Brain pericyte (primary cell): ENCODE results near the gene DGLUCY.
A peak's percentile ranks its signal among the peaks of the same experiment; 100 is the strongest.
"Not testable (repeated sequence)": the region's sequence is repeated elsewhere in the genome, so short reads cannot be mapped to it uniquely, and the experiment has no call there.

Source experiments
- DNase-seq: peaks from one replicate; pipeline ENCODE4 v3.0.0-alpha.2; 2012; ENCODE audit warnings: low read depth, low spot score

The DGLUCY gene

DNA sequence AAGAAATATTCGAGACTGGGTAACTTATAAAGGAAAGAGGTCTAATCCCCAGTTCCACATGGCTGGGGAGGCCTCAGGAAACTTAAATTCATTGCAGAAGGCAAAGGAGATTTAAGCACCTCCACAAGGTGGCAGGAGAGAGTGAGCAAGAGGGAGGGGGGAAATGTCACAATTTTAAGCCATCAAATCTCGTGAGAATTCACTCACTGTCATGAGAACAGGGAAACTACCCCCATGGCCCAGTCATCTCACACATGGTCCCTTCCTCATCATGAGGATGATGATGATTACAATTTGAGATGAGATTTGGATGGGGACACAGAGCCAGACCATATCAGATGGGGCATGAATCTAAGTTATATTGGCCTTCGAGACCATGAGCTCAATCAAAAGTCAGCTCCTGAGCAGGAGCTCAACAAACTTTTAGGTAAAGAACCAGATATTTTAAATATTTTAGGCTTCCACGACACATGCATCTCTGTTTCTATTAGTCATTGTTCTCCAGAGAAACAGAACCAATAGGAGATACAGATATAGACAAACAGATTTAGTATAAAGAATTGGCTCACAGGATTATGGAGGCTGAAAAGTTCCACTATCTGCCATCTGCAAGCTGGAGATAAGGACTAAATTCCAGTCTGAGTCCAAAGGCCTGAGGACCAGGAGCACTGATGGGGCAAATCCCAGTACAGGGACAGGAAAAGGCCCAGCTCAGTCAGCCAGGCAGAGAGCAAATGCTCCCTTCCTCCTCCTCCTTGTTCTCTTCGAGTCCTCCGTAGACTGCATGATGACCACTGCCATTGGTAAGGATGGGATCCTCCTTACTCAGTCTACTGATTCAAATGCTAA lies 24.9 kb downstream of the DGLUCY start:
- DNase-seq: no peak

DNA sequence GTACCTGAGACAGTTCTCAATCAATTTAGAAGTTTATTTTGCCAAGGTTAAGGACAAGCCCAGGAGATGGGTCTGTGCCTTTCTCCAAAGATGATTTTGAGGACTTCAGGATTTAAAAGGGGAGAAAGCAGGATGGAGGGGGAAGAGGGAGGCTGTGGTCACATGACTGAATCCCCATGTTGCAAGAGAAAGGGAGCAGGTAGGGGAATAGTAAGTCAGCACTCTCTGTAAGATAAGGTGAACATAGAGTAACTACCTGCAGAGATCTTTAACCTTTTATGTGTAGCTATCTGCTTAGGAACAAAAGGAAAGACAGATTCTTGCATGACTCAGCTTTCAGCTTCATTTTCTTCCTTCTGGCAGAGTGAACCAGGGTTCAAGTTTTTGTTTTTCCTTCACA lies 25.9 kb downstream of the DGLUCY start:
- DNase-seq: no peak

- no peak for DNase-seq
These were observed 26.8 kb downstream of the DGLUCY start for GRCh38 chr14:91140672-91141071.

GRCh38 chr14:91142214-91142668 lies 28.4 kb downstream of the DGLUCY start:
- no peak for DNase-seq

DNA sequence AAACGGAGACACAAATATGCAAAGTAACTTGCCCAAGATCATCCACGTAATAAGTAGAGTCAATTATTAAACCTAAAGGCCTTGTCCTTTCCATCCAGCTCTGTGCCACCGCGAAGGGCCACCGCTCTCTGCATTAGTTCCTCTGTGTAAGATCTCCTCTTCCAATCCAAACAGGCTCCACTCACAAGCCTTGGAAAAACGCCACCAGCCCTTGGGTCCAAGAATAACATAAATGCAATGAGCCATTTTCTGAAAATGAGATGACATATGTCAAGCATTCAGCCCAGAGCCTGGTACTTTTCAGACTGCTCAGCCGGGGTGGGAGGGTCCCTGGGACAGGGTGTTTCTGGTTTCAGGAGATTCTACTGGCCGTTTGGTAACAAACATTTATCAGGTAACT lies 30.0 kb downstream of the DGLUCY start:
- no peak for DNase-seq

GRCh38 chr14:91144425-91145145 lies 30.7 kb downstream of the DGLUCY start:
- DNase-seq: no peak

DNA sequence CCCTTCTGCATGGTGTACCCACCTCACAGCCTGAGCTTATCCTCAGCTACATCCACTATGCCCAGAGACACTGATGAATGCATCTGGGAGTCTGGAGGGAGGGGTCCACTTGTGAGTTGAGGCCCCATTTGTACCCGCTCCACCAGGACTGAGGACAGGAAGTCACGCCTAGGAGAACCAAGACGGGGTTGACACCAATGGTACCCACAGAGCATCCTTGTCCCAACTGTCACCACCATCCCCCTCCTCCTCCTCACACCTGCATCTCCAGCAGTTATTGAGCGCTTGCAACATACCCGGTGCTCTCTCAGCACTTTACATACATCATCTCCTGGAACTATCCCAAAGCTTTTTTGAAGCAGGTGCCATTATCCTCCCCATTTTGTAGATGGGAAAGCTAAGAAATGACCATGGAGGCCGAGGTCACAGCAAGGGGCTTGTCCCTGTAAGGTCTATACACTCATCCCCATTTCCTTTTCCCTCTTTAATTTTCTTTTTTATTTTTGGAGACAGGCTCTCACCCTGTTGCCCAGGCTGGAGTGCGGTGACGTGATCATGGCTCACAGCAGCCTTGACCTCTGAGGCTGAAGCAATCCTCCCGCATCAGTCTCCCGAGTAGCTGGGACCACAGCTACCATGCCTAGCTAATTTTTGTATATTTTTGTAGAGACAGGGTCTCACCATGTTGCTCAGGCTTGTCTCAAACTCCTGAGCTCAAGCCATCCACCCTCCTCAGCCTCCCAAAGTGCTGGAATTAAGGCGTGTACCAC lies 31.7 kb downstream of the DGLUCY start:
- no peak for DNase-seq

GRCh38 chr14:91146661-91147060 lies 32.8 kb downstream of the DGLUCY start:
- DNase-seq: no peak

- DNase-seq: peak; percentile 94
These were observed 35.6 kb downstream of the DGLUCY start for GRCh38 chr14:91149462-91149861.

DNA sequence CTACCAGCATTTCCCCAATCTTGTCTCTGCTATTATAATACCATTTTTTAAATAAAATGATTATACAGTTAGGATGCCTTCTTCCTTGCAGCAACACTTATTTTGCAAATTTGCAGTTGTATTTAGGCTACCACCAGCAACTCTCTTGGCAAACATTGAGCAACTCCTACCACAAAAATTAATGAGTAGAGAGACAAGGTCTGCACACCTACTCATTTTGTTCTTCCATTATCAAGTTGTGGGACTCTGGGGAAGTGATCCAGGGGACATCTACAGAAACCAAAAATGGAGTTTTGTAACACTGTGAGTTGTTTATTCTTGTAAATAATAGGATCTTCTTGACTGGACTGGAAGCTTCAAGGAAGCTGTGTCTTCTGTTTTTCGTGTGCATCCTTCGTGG lies 38.6 kb downstream of the DGLUCY start:
- DNase-seq: no peak

DNA sequence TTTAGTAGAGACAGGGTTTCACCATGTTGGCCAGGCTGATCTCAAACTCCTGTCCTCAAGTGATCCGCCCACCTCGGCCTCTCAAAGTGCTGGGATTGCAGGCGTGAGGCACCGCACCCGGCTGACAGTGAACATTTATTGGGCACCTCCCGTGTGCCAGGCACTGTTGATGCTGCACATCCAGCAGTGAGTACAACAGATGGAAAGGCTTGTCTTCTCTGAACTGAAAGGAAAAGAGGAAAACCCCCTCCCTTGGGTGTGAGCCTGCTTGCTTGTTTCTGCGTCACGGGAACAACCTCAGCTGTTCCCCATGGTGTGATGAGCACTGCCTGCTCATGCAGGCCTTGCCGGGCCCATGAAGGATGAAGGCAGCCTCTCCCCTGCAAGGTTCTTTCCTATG lies 39.5 kb downstream of the DGLUCY start:
- DNase-seq: no peak

- DNase-seq: no peak
These were observed 41.2 kb downstream of the DGLUCY start for GRCh38 chr14:91154851-91155625.

DNA sequence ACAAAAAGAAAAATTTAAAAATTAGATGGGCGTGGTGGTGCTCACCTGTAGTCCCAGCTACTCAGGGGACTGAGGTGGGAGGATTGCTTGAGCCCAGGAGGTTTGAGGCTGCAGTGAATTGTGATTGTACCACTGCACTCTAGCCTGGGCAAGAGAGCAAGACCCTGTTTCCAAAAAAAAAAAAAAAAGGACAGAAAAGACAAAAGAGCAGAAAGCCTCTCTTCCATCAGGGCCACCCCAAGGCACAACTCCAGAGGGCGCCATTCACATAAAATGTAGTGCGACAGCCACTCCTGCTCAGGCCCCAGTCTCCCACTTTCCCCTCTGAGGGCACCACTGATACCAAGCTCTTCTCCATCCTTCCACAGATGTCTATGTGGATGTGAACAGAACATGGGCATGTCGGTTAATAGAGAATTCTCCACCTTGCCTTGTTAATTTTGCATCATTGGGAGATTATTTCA lies 41.8 kb downstream of the DGLUCY start:
- no peak for DNase-seq

- DNase-seq: not testable (repeated sequence)
These were observed 42.3 kb downstream of the DGLUCY start for GRCh38 chr14:91156142-91156666.

- not testable (repeated sequence) for DNase-seq
These were observed 43.0 kb downstream of the DGLUCY start for GRCh38 chr14:91156877-91157276.

DNA sequence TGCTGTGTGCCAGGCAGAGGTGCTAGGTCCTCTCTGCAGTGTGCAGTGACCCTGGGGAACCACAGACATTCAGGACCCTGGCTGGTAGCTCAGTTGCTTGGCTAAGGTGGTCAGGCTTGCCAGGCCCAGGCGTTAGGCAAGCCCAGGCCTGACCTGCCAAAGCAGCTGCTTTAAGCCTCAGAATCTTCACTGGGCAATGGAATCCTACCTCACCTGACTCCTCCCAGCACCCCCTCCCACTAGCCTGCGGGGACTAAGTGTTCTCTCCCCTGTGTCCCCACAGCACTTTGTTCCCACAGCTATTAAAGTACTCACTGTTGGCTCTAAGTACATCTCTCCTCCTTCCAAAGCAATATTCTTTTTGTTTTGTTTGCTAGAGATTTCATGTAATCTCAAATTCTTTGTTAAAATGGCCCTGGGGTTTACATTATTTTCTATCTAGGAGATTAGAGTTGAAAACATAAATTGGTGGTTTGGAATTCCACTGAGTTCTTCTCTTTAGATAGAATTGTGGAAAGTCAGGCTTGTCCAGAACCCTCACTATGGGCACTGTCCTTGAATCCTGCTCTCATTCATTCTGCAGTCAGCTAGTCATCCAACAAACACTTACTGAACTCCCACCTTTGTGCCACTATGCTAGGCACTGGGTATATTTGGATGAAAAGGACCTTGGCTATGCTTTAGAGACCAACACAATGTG lies 44.4 kb downstream of the DGLUCY start:
- no peak for DNase-seq

DNA sequence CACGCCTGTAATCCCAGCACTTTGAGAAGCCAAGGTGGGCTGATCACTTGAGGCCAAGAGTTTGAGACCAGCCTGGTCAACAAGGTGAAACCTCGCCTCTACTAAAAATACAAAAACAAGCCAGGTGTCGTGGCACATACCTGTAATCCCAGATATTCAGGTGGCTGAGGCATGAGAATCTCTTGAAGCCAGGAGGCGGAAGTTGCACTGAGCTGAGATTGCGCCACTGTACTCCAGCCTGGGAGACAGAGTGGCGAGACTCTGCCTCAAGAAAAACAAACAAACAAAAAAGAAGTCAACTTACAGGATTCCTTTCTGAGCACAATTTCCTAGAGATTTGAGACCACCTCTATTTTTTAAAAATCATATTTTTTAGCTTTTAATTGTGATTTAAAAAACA lies 45.3 kb downstream of the DGLUCY start:
- DNase-seq: no peak

DNA sequence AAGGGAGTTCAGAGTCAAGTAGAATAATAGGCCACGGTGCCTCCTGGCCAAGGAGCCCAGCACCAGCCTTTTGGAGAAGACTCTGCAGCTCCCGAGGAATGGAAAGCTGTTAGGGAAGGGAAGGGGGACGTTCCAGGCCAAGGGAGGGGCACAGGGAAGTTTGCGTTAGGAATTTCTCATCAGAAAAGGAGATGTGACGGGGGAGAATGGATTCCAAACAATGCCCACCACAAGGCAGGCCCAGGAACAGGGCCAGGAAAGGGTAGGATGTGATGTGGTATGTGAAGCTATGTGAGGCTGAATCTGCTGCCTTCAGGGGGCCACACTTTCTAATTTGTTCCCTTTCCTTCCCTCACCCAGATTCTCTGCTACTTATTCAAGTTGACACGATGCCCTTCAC lies 46.0 kb downstream of the DGLUCY start:
- no peak for DNase-seq

- no peak for DNase-seq
These were observed 49.4 kb downstream of the DGLUCY start for GRCh38 chr14:91163316-91163715.

- no peak for DNase-seq
These were observed 50.8 kb downstream of the DGLUCY start for GRCh38 chr14:91164676-91165075.
